Measurements from ENCODE around the gene SLC4A1AP.
"Not testable (repeated sequence)": the region's sequence is repeated elsewhere in the genome, so short reads cannot be mapped to it uniquely, and the experiment has no call there.

Gene SLC4A1AP

DNA sequence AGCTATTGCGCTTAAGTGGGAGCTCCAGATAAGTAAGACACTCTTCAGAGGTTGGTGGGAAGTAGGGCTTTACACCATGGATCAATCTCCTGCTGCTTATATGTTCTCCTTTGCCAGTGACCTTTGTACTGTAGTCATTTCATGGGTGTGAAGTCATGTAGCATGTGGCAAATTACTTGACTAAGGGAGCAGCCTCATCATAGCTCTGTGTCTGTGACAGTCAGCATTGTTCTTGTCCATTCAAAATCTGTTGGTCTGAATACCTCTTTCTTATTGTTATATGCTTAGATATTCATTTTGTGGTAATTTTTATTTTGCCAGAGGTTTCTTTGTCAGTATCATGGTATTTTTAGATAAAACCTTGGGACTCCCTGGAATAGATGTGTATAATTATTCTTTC lies 18.2 kb downstream of the SLC4A1AP start:
- Histone ChIP-seq H3K9ac (ENCODE audit: low read depth, low read length) (no peak overlapping the region), H3K27ac (ENCODE audit: low read depth, low read length) (no peak overlapping the region), H3K27me3 (ENCODE audit: insufficient read depth, low read length) (no peaks in the 10 kb centered on the region), H3K4me1 (ENCODE audit: insufficient read depth, low read length) (no peaks in the 10 kb centered on the region), H3K4me3 (ENCODE audit: low read length) (no peak overlapping the region), H3K36me3 (ENCODE audit: insufficient read depth, low read length) (peaks cover 56% of the 10 kb centered on the region), H3K9me3 (ENCODE audit: insufficient read depth, low read depth, low read length) (no peaks in the 10 kb centered on the region)
- 63% methylated on average over 1 of the region's 1 CpG for WGBS

DNA sequence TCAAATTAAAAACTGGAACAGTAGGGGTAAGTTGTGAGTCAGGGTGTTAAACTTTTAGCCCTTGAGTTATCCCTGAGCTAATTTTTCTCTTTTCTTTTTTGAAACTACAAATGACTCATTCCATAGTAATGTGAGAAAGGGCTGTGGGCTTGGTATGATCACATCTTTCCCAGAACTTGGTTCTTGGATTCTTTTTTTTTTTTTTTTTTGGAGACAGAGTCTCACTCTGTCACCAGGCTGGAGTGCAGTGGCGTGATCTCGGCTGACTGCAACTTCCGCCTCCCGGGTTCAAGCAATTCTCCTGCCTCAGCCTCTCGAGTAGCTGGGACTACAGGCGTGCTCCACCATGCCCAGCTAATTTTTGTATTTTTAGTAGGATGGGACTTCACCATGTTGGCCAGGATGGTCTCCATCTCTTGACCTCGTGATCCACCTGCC lies 18.7 kb downstream of the SLC4A1AP start:
- peaks cover 56% of the 10 kb centered on the region for H3K36me3 ChIP-seq (ENCODE audit: insufficient read depth, low read length)
- H3K27me3 ChIP-seq (ENCODE audit: insufficient read depth, low read length); H3K27ac ChIP-seq (ENCODE audit: low read depth, low read length); H3K9me3 ChIP-seq (ENCODE audit: insufficient read depth, low read depth, low read length); H3K4me3 ChIP-seq (ENCODE audit: low read length); H3K9ac ChIP-seq (ENCODE audit: low read depth, low read length); H3K4me1 ChIP-seq (ENCODE audit: insufficient read depth, low read length): not testable (repeated sequence)
- WGBS, result 91% methylated on average over 7 of the region's 7 CpGs

DNA sequence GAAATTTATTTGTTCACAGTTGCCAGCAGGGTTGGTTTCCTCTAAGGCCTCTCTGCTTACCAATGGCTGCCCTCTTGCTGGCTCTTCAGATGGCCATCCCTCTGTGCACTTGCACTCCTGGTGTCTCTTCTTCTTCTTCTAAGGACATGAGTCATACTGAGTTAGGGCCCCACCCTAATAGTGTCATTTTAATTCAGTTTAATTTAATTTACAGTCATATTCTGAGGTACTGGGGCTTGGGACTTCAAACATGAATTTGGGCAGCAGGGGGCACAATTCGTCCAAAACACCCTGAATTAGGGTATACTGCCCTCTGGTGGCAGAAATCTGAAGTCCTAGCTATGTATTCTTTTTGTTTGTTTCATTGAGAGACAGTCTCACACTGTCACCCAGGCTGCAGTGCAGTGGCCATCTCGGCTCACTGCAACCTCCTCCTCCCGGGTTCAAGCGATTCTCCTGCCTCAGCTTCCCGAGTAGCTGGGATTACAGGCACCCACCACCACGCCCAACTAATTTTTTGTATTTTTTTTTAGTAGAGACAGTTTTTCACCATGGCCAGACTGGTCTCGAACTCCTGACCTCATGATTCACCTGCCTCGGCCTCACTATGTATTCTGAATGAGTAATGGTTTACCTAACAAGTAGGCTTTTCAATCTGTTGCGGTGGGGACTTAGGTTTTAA lies 19.8 kb downstream of the SLC4A1AP start:
- no peak overlapping the region for H3K4me3 ChIP-seq (ENCODE audit: low read length)
- WGBS, result 38% methylated on average over 7 of the region's 9 CpGs
- no peak overlapping the region for H3K9ac ChIP-seq (ENCODE audit: low read depth, low read length)
- no peaks in the 10 kb centered on the region for H3K9me3 ChIP-seq (ENCODE audit: insufficient read depth, low read depth, low read length)
- H3K27me3 ChIP-seq (ENCODE audit: insufficient read depth, low read length), result no peaks in the 10 kb centered on the region
- H3K27ac ChIP-seq (ENCODE audit: low read depth, low read length), result no peak overlapping the region
- peaks cover 56% of the 10 kb centered on the region for H3K36me3 ChIP-seq (ENCODE audit: insufficient read depth, low read length)
- no peaks in the 10 kb centered on the region for H3K4me1 ChIP-seq (ENCODE audit: insufficient read depth, low read length)

DNA sequence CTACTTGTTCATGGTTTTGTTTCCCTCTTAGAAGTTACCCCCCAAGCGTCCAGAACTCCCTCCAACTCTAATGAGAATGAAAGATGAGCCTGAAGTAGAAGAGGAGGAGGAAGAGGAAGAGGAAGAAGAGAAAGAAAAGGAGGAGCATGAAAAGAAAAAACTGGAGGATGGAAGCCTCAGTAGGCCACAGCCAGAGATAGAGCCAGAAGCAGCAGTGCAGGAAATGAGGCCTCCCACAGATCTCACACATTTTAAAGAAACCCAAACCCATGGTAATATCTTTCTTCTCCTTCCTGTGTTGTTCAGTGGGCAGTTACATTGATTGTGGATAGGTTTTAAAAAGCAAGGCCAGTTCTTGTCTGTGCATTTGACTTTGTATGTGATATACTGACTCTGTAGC lies 21.3 kb downstream of the SLC4A1AP start:
- not testable (repeated sequence) for H3K4me1 ChIP-seq (ENCODE audit: insufficient read depth, low read length); H3K27ac ChIP-seq (ENCODE audit: low read depth, low read length); H3K9ac ChIP-seq (ENCODE audit: low read depth, low read length); H3K4me3 ChIP-seq (ENCODE audit: low read length); H3K27me3 ChIP-seq (ENCODE audit: insufficient read depth, low read length); H3K9me3 ChIP-seq (ENCODE audit: insufficient read depth, low read depth, low read length)
- peaks cover 57% of the 10 kb centered on the region for H3K36me3 ChIP-seq (ENCODE audit: insufficient read depth, low read length)
- WGBS, result no CpG with 5 or more reads among the region's 1 CpG

DNA sequence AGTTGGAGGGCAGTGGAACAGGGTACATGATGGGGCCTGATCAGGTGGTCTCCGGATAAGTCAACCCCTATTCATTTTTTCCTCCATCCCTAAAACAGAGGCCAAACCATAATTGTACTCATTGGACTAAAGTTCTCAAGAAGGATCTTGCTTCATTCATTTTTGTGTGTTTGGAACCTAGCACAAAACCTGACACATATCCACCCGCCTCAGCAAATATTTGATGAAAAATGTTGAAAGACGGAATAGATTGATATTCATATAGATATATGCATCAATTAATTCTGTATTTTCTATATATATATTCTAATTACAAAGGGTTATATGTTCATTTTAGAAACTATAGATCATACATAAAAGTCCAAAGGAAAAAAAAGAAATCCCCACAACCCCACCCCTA lies 21.9 kb downstream of the SLC4A1AP start:
- H3K36me3 ChIP-seq (ENCODE audit: insufficient read depth, low read length), result peaks cover 57% of the 10 kb centered on the region
- H3K27ac ChIP-seq (ENCODE audit: low read depth, low read length), result no peak overlapping the region
- H3K4me3 ChIP-seq (ENCODE audit: low read length), result no peak overlapping the region
- no peaks in the 10 kb centered on the region for H3K4me1 ChIP-seq (ENCODE audit: insufficient read depth, low read length)
- H3K9ac ChIP-seq (ENCODE audit: low read depth, low read length), result no peak overlapping the region
- H3K9me3 ChIP-seq (ENCODE audit: insufficient read depth, low read depth, low read length), result no peaks in the 10 kb centered on the region
- WGBS, result 100% methylated on average over 1 of the region's 3 CpGs
- H3K27me3 ChIP-seq (ENCODE audit: insufficient read depth, low read length), result no peaks in the 10 kb centered on the region

DNA sequence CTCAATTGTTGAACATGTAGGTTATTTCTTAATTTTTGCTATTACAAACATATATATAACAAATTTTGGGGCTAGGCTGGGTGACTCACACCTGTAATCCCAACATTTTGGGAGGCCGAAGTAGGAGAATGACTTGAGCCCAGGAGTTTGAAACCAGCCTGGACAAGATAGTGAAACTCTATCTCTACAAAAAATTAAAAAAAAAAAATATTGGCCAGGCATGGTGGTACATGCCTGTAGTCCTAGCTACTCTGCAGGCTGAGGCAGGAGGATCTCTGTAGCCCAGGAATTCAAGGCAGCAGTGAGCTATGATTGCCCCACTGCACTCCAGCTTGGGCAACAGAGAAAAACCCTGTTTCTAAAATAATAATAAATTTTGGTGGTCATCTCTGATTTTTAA lies 23.5 kb downstream of the SLC4A1AP start:
- Histone ChIP-seq H3K4me1 (ENCODE audit: insufficient read depth, low read length) (no peaks in the 10 kb centered on the region), H3K36me3 (ENCODE audit: insufficient read depth, low read length) (peaks cover 57% of the 10 kb centered on the region), H3K27me3 (ENCODE audit: insufficient read depth, low read length) (no peaks in the 10 kb centered on the region), H3K9ac (ENCODE audit: low read depth, low read length) (no peak overlapping the region), H3K4me3 (ENCODE audit: low read length) (no peak overlapping the region), H3K27ac (ENCODE audit: low read depth, low read length) (no peak overlapping the region), H3K9me3 (ENCODE audit: insufficient read depth, low read depth, low read length) (no peaks in the 10 kb centered on the region)
- WGBS, result 100% methylated on average over 1 of the region's 1 CpG

DNA sequence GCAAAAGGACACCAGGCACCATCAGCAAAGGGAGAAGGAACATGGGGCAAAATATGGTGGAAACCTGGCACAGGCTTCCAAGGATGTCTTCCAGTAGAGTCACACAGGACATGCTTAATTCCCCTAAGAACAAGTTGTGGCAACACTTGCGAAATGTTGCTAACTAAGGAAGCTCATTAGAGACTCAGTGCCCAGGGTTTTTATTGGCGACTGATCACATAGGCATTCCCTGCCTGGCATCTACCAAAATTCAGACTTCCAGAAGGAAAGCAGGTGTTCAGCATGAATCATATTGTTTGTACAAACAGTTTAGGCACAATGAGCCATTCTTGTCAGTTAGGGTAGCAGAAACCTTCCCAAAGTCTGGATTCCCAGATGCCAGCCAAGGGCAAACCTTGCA lies 25.7 kb downstream of the SLC4A1AP start:
- 97% methylated on average over 2 of the region's 2 CpGs for WGBS
- Histone ChIP-seq H3K4me1 (ENCODE audit: insufficient read depth, low read length) (no peaks in the 10 kb centered on the region), H3K36me3 (ENCODE audit: insufficient read depth, low read length) (peaks cover 61% of the 10 kb centered on the region), H3K27me3 (ENCODE audit: insufficient read depth, low read length) (no peaks in the 10 kb centered on the region), H3K9ac (ENCODE audit: low read depth, low read length) (no peak overlapping the region), H3K4me3 (ENCODE audit: low read length) (no peak overlapping the region), H3K27ac (ENCODE audit: low read depth, low read length) (no peak overlapping the region), H3K9me3 (ENCODE audit: insufficient read depth, low read depth, low read length) (no peaks in the 10 kb centered on the region)

DNA sequence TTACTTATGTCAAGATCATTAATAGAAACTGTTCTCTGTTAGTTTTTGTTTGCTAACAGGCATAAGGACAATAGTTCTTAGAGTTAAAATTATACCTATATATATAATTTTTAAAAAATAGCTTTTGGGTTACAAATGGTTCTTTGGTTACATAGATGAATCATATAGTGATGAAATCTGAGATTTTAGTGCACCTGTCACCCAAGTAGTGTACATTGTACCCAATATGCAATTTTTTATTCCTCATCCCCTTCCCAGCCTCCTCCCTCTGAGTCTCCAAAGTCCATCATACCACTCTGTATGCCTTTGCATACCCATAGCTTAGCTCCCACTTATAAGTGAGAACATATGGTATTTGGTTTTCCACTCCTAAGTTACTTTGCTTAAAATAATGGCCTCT lies 26.4 kb downstream of the SLC4A1AP start:
- Histone ChIP-seq H3K27me3 (ENCODE audit: insufficient read depth, low read length) (no peaks in the 10 kb centered on the region), H3K27ac (ENCODE audit: low read depth, low read length) (no peak overlapping the region), H3K4me3 (ENCODE audit: low read length) (no peak overlapping the region), H3K9ac (ENCODE audit: low read depth, low read length) (no peak overlapping the region), H3K4me1 (ENCODE audit: insufficient read depth, low read length) (no peaks in the 10 kb centered on the region), H3K9me3 (ENCODE audit: insufficient read depth, low read depth, low read length) (no peaks in the 10 kb centered on the region), H3K36me3 (ENCODE audit: insufficient read depth, low read length) (peaks cover 61% of the 10 kb centered on the region)

DNA sequence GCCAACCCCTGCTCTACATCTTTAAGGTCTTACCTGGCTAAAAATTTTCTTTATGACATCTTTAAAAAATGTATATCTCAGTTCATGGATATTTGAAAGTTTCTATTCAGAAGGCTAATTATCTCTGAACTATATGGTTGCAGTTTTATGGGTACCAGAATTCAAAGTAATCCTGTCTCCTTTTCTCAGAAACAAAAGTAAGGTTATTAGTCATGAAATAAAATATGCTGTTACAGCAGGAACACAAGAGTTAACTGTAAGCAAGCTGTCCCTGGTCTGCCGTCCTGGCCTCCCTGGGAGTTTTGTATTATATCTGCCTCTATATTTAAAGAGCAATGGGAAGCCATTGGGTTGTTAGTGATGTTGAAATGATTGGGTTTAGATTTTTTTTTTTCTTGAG lies 34.0 kb downstream of the SLC4A1AP start:
- H3K27ac ChIP-seq (ENCODE audit: low read depth, low read length), result no peak overlapping the region

DNA sequence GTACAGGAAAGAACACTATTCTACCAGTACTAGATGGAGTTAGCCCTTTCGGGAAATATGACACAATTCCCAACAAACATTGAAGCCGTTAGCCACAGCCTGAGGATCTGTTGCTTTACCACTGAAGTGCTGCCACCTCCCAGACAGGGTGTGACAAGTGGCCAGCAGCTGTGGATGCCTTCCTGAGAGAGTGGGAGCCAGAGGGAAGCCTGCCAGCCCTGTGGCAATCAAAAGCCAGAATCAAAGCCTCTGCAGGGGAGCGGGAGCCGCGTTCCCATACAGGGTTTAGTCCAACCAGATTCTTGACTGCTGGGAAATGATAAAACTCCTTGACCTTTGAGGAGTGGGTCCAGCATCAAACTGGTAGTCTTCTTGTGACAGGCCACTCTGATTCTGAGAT lies 38.0 kb downstream of the SLC4A1AP start:
- H3K4me1 ChIP-seq (ENCODE audit: insufficient read depth, low read length), result peaks cover 6% of the 10 kb centered on the region; the same call in 1 of the 2 replicates
- H3K27ac ChIP-seq (ENCODE audit: low read depth, low read length), result no peak overlapping the region
- H3K36me3 ChIP-seq (ENCODE audit: insufficient read depth, low read length), result peaks cover 2% of the 10 kb centered on the region; the same call in 1 of the 2 replicates
- H3K27me3 ChIP-seq (ENCODE audit: insufficient read depth, low read length), result no peaks in the 10 kb centered on the region
- H3K9ac ChIP-seq (ENCODE audit: low read depth, low read length), result no peak overlapping the region
- H3K4me3 ChIP-seq (ENCODE audit: low read length), result no peak overlapping the region
- WGBS, result 78% methylated on average over 5 of the region's 5 CpGs
- H3K9me3 ChIP-seq (ENCODE audit: insufficient read depth, low read depth, low read length), result no peaks in the 10 kb centered on the region

More for the DNA sequence above, 34.0 kb downstream of the SLC4A1AP start:
- H3K9ac ChIP-seq (ENCODE audit: low read depth, low read length), result no peak overlapping the region
- H3K27me3 ChIP-seq (ENCODE audit: insufficient read depth, low read length), result no peaks in the 10 kb centered on the region
- peaks cover 32% of the 10 kb centered on the region for H3K36me3 ChIP-seq (ENCODE audit: insufficient read depth, low read length)
- no peak overlapping the region for H3K4me3 ChIP-seq (ENCODE audit: low read length)
- H3K4me1 ChIP-seq (ENCODE audit: insufficient read depth, low read length), result no peaks in the 10 kb centered on the region
- 100% methylated on average over 1 of the region's 1 CpG for WGBS
- H3K9me3 ChIP-seq (ENCODE audit: insufficient read depth, low read depth, low read length), result no peaks in the 10 kb centered on the region

DNA sequence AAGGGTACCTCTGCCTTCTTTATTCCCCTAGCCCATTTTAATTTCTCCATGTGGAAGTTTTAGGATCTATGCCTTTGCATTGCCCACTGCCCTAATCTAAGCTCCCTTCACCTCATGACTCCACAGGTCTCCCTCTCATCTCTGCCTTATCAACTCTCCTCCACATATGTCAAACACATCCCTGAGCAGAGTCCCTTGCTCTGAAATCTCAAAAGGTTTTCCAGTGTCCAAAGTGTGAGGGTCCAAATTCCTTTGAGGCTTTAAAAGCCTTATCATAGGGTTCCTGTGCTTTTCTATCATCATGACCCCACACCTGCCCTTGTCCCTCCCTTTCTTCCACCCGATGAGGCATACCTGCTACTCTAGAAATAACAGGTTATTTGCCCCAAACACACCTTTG lies 38.6 kb downstream of the SLC4A1AP start:
- H3K4me1 ChIP-seq (ENCODE audit: insufficient read depth, low read length), result peaks cover 6% of the 10 kb centered on the region; the same call in 1 of the 2 replicates
- no peaks in the 10 kb centered on the region for H3K27me3 ChIP-seq (ENCODE audit: insufficient read depth, low read length)
- H3K9ac ChIP-seq (ENCODE audit: low read depth, low read length), result no peak overlapping the region
- no peaks in the 10 kb centered on the region for H3K9me3 ChIP-seq (ENCODE audit: insufficient read depth, low read depth, low read length)
- H3K4me3 ChIP-seq (ENCODE audit: low read length), result no peak overlapping the region
- 79% methylated on average over 1 of the region's 1 CpG for WGBS
- H3K36me3 ChIP-seq (ENCODE audit: insufficient read depth, low read length), result 0 out of 2 replicates have a peak, but pooled peaks cover under 1% of the 10 kb centered on the region
- no peak overlapping the region for H3K27ac ChIP-seq (ENCODE audit: low read depth, low read length)
